Measurements from ENCODE around the gene HNRNPC.
"Not testable (repeated sequence)": the region's sequence is repeated elsewhere in the genome, so short reads cannot be mapped to it uniquely, and the experiment has no call there.

HNRNPC gene

GRCh38 chr14:21268617-21269251 is 508 bp downstream of the HNRNPC start:
- DNase-seq, result peak; percentile 57

GRCh38 chr14:21267886-21268616 is 1.2 kb downstream of the HNRNPC start:
- DNase-seq, result no peak

DNA sequence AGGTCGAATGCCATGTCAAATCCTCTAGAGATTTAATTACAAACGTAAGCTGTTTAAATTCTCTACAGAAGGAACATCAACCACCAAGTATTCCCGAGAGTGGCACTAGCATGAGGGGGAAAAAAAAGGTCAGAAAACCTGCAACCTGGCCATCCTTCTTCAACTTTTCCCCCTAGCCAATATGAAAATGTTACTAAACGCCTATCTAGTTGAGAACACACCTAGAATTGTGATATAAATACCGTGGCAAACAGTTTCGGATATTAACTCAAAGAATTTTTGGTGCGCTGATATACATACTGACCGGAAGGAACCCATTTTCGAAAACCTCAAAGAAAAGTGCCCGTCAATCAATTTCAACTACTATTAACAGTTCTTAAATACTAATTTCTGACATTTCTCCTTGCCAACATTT is 1.8 kb downstream of the HNRNPC start:
- DNase-seq, result no peak

- no peak for DNase-seq
Measured at GRCh38 chr14:21264025-21264801, 5.0 kb downstream of the HNRNPC start.

DNA sequence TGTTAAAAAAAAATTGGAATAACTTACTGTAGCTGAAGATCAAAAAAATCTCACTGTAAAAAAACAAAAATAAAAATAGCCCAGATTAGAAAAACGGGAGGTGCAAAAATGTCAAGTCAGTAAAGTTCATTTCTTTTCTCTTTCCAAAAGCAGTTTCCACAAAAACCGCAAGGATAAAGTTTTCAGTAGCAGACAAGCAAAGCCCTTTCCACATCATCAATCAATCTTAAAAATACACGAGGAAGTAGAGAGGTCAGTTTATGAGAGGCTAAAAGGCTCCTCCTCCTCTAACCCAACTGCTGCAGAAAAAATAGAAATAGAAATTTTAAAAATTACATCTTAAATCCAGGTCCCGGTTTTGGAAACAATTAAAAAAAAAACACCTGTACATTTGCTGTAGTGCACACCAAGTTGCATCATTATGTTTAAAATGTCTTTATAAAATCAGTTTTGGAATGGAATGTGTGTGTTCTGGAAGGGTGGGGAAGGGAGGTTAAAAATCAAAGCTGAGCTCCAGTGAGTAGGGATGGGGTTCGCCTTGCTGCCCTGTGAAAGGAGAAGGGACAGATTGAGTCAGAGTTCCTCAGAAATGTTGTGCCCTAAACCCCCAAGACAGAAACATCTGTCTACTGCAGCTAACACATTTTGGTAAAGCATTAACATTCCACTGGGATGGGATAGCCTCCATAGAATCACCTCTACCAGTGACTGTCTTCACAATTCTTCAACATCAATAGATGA is 5.8 kb downstream of the HNRNPC start:
- DNase-seq, result no peak

GRCh38 chr14:21262410-21262809 is 6.8 kb downstream of the HNRNPC start:
- no peak for DNase-seq

- no peak for DNase-seq
Measured at GRCh38 chr14:21261824-21262223, 7.4 kb downstream of the HNRNPC start.

- DNase-seq, result no peak
Measured at GRCh38 chr14:21258889-21259787, 10.1 kb downstream of the HNRNPC start.

DNA sequence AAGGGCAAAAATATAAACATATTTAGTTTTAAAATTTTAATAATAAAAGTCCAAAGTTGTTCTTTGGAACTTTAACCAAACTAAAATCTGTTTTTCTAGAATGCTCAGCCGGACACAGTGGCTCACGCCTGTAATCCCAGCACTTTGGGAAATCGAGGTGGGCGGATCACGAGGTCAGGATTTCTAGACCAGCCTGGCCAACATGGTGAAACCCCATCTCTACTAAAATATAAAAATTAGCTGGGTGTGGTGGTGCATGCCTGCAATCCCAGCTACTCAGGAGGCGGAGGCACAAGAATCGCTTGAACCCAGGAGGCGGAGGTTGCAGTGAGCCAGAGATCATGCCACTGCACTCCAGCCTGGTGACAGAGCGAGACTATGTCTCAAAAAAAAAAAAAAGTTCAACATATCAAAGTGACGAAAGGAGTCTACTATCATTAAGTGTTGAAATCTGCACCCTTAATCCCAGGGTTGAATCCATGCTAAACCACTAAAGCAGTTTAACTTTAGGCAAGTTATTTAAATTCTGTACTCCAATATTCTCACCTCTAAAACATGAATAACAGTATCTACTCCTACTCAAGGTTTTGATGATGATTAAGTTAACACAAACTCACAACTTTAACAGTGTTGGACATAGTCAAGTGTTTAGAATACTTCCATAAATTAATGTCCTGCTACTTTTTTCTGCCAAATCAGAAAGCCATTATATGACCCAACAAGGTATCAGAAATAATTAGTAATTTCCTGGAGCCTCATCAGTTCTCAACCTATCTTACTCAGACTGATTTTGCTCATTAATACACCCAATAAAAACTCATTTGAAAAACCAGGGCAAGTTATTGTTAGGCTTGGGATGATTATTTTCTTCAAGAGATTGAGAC is 11.0 kb downstream of the HNRNPC start:
- DNase-seq, result no peak

- no peak for DNase-seq
Measured at GRCh38 chr14:21257394-21257909, 11.8 kb downstream of the HNRNPC start.

DNA sequence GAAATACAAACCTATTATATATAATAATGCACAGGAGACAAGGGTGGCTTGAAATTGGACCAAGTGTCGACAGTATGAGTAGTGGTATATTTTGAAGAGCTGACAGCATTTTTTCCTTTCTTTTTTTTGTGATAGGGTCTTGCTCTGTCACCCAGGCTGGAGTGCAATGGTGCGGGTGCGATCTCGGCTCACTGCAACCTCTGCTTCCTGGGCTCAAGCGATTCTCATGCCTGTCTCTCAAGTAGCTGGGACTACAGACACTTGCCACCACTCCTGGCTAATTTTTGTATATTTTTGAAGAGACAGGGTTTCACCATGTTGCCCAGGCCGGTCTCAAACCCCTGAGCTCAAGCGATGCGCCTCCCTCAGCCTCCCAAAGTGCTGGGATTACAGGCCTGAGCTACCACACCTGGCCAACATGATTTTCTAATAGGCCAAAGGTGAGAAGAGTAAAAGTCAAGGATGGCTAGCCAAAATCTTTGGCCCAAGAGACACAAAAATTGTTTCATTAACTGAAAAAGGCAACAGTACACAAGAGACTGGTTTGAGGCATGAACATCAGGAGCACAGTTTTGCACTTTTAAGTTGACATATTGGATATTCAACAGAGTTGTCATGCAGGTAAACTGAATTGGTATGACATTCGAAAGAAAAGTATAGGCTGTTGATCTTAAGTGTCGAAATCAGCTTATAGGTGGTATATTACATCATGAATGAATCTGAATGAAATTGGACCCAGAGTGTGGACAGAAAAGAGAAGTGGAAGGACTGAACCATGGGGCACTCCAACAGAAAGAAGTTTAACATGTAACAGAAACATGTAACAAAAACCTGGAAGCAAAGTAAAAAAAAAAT is 12.5 kb downstream of the HNRNPC start:
- no peak for DNase-seq

GRCh38 chr14:21256102-21256447 is 13.2 kb downstream of the HNRNPC start:
- DNase-seq, result not testable (repeated sequence)

- DNase-seq, result no peak
Measured at GRCh38 chr14:21255385-21256101, 13.7 kb downstream of the HNRNPC start.

GRCh38 chr14:21252149-21252548 is 17.1 kb downstream of the HNRNPC start:
- no peak for DNase-seq

GRCh38 chr14:21251215-21251614 is 18.0 kb downstream of the HNRNPC start:
- no peak for DNase-seq

DNA sequence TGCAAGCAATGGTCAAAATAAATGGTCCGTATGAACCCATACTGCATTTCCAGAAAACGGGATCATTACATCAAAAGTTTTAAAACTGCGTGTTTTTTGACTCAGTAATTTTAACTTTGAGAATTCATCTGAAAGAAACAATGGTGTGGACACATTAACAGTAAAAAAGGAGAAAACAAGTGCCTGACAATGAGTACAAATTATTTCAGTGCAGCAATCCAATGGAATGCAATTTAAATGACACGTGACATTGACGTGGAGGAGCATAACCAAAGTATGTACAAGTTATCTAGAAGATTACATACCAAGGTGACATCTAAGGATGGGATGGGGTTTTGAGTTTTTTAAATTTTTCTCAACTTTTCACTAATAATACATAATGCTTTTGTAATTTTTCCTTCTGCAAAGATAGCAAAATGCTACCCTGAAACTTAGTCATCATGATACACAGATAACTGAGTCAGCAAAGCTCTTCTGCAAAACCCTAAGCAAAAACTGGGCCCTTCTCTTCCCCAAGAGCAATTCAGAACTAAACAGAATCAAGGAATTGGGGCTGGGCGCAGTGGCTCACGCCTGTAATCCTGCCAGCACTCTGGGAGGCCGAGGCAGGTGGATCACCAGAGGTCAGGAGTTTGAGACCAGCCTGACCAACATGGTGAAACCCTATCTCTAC is 20.4 kb downstream of the HNRNPC start:
- DNase-seq, result no peak

- no peak for DNase-seq
Measured at GRCh38 chr14:21248338-21248737, 20.9 kb downstream of the HNRNPC start.

DNA sequence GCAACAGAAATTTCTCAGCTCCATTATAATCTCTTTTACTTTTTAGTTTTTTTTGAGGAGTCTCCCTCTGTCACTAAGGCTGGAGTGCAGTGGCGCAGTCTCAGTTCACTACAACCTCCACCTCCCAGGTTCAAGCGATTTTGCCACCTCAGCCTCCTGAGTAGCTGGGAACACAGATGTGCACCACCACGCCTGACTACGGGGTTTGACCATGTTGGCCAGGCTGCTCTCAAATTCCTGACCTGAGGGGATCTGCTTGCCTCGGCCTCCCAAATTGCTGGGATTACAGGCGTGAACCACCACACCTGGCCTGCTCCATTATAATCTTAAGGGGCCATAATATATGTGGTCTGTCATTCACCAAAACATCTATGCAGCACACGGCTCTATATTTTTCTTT is 23.4 kb downstream of the HNRNPC start:
- no peak for DNase-seq

GRCh38 chr14:21244544-21244943 is 24.7 kb downstream of the HNRNPC start:
- DNase-seq, result no peak

All from stimulated activated CD8-positive, alpha-beta memory T cell treated with anti-CD3 and anti-CD28 coated beads, Interleukin-4, amount 100 ng/mL, for 48 hours (primary cell).